ENCODE measurements around the gene GLP2R. TPM values are rescaled to one million over a fixed set of nuclear protein-coding genes. Genes with fewer than 3 reads are reported as not detected.

GLP2R gene
- total and polyA plus RNA-seq, 9 donors = 0.18 to 3.4 (median 0.57) TPM

DNA sequence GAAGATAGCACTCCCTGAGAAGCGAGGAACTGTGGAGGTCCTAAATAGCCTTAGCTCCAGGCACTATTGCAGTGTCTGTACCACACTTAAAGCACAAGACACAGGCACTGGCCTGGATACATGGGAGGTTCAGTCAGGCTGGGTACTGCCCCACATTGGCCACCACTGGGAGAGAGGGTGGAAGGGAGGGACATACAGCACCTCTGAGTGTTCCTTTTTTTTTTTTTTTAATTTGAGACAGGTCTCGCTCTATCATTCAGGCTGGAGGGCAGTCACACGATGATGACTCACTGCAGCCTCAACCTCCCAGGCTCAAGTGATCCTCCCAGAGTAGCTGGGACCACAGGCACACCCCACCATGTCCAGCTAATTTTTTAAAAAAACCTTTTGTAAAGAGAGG, 5.3 kb upstream of the GLP2R start:
- H3K27me3 ChIP-seq = no peaks in the 10 kb centered on the region
- no peaks in the 10 kb centered on the region for H3K9me3 ChIP-seq
- no peak overlapping the region for H3K27ac ChIP-seq
- H3K4me1 ChIP-seq (ENCODE audit: insufficient read depth) = no peaks in the 10 kb centered on the region
- no peak for DNase-seq
- TF ChIP-seq, protein P1, sequence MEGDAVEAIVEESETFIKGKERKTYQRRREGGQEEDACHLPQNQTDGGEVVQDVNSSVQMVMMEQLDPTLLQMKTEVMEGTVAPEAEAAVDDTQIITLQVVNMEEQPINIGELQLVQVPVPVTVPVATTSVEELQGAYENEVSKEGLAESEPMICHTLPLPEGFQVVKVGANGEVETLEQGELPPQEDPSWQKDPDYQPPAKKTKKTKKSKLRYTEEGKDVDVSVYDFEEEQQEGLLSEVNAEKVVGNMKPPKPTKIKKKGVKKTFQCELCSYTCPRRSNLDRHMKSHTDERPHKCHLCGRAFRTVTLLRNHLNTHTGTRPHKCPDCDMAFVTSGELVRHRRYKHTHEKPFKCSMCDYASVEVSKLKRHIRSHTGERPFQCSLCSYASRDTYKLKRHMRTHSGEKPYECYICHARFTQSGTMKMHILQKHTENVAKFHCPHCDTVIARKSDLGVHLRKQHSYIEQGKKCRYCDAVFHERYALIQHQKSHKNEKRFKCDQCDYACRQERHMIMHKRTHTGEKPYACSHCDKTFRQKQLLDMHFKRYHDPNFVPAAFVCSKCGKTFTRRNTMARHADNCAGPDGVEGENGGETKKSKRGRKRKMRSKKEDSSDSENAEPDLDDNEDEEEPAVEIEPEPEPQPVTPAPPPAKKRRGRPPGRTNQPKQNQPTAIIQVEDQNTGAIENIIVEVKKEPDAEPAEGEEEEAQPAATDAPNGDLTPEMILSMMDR (IDR thresholded peaks at IDR 0.05) = no peak
- TF ChIP-seq EP300 (IDR thresholded peaks at IDR 0.05) (no peak), POLR2A (IDR thresholded peaks at IDR 0.05) (no peak)
- WGBS, 3 donors = 77 to 90% (median 90%) methylated on average over 3 of the region's 3 CpGs
- no peaks in the 10 kb centered on the region for H3K36me3 ChIP-seq
- intact Hi-C loops (cut with DNase I) = no loop called here
- H3K4me3 ChIP-seq = no peak overlapping the region

DNA sequence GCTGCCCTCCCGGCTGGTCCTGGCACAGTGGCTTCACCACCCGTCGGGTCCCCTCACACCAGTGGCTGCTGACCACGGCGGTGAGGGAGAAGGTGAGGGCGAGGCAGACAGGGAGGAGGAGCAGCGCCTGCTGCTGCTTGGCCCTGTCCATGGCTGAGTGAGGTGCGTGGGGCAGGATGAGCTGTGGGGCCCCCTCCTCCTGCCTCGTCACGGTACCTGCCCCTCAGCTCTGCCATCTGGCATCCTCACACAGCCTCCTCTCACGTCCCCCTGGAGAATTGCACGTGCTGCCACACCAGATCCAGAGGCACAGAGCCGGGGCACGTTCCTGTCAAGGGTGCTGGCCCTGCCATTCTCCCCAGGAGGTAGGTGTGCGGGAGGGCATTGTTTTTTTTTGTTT, 3.8 kb upstream of the GLP2R start, which contains the start of gene GSG1L2:
GSG1L2 (minus strand) TSS at position 159 of the 400 bp plus-strand sequence; CDS start at position 151, 8 bp downstream.
- H3K27ac ChIP-seq = no peak within 1 kb of the TSS
- H3K36me3 ChIP-seq = no peaks in the 10 kb centered on the region
- TF ChIP-seq EP300 (IDR thresholded peaks at IDR 0.05) (no peak), POLR2A (IDR thresholded peaks at IDR 0.05) (no peak)
- TF ChIP-seq, protein P1 (IDR thresholded peaks at IDR 0.05) = no peak
- no peak within 1 kb of the TSS for H3K4me3 ChIP-seq
- no peak for DNase-seq
- no peaks in the 10 kb centered on the region for H3K27me3 ChIP-seq
- H3K9me3 ChIP-seq = no peaks in the 10 kb centered on the region
- no peaks in the 10 kb centered on the region for H3K4me1 ChIP-seq (ENCODE audit: insufficient read depth)
- 74 to 81% (median 80%) methylated on average over 15 of the region's 15 CpGs for WGBS, 3 donors
- intact Hi-C loops (cut with DNase I) = no loop called here

- H3K4me1 ChIP-seq (ENCODE audit: insufficient read depth) = peaks cover 6% of the 10 kb centered on the region
Measured at GRCh38 chr17:9824094-9824493, 1.6 kb upstream of the GLP2R start.

GRCh38 chr17:9824797-9825338, 856 bp upstream of the GLP2R start:
- Histone ChIP-seq H3K27me3 (no peaks in the 10 kb centered on the region), H3K9me3 (no peaks in the 10 kb centered on the region), H3K27ac (no peak overlapping the region), H3K4me3 (no peak overlapping the region), H3K36me3 (no peaks in the 10 kb centered on the region), H3K4me1 (ENCODE audit: insufficient read depth) (peaks cover 6% of the 10 kb centered on the region)
- DNase-seq = no peak
- WGBS, 3 donors = 74 to 76% (median 74%) methylated on average over 8 of the region's 8 CpGs
- TF ChIP-seq POLR2A (IDR thresholded peaks at IDR 0.05) = no peak
- TF ChIP-seq EP300 (IDR thresholded peaks at IDR 0.05) = no peak
- TF ChIP-seq, protein P1 (IDR thresholded peaks at IDR 0.05) = no peak
- intact Hi-C loops (cut with DNase I) = no loop called here

More at GRCh38 chr17:9824094-9824493, 1.6 kb upstream of the GLP2R start:
- Histone ChIP-seq H3K4me3 (no peak overlapping the region), H3K27ac (no peak overlapping the region), H3K36me3 (no peaks in the 10 kb centered on the region), H3K27me3 (no peaks in the 10 kb centered on the region), H3K9me3 (no peaks in the 10 kb centered on the region)
- 68 to 76% (median 72%) methylated on average over 4 of the region's 4 CpGs for WGBS, 3 donors
- intact Hi-C loops (cut with DNase I) = no loop called here
- TF ChIP-seq POLR2A (IDR thresholded peaks at IDR 0.05) (no peak), EP300 (IDR thresholded peaks at IDR 0.05) (no peak)
- DNase-seq = no peak
